Measurements from ENCODE around the gene ACBD3.

The ACBD3 gene

GRCh38 chr1:226128487-226129075, 58.0 kb downstream of the ACBD3 start:
- H4K20me1 ChIP-seq (ENCODE audit: insufficient read depth, low read length): no peaks in the 10 kb centered on the region
- H2AFZ ChIP-seq (ENCODE audit: low read length): no peak overlapping the region
- no peaks in the 10 kb centered on the region for H3K36me3 ChIP-seq (replicated peaks; ENCODE audit: insufficient read depth, low read length)
- peak overlapping the region; percentile 86 for H3K4me2 ChIP-seq (ENCODE audit: low read depth, low read length)
- H3K9ac ChIP-seq (ENCODE audit: low read length): peak overlapping the region; percentile 64
- no peaks in the 10 kb centered on the region for H3K9me3 ChIP-seq (replicated peaks; ENCODE audit: insufficient read depth, low read length)
- TF ChIP-seq EZH2phosphoT487 (IDR thresholded peaks at IDR 0.05; ENCODE audit: low read length) (no peak), EZH2 (optimal IDR thresholded peaks at IDR 0.05; ENCODE audit: low read depth, low read length) (no peak)
- TF ChIP-seq, protein P1, sequence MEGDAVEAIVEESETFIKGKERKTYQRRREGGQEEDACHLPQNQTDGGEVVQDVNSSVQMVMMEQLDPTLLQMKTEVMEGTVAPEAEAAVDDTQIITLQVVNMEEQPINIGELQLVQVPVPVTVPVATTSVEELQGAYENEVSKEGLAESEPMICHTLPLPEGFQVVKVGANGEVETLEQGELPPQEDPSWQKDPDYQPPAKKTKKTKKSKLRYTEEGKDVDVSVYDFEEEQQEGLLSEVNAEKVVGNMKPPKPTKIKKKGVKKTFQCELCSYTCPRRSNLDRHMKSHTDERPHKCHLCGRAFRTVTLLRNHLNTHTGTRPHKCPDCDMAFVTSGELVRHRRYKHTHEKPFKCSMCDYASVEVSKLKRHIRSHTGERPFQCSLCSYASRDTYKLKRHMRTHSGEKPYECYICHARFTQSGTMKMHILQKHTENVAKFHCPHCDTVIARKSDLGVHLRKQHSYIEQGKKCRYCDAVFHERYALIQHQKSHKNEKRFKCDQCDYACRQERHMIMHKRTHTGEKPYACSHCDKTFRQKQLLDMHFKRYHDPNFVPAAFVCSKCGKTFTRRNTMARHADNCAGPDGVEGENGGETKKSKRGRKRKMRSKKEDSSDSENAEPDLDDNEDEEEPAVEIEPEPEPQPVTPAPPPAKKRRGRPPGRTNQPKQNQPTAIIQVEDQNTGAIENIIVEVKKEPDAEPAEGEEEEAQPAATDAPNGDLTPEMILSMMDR (IDR thresholded peaks at IDR 0.05; ENCODE audit: low read length): no peak
- H3F3A ChIP-seq (ENCODE audit: insufficient read depth, low read length): peaks cover 35% of the 10 kb centered on the region
- no peaks in the 10 kb centered on the region for H3K27me3 ChIP-seq (replicated peaks; ENCODE audit: insufficient read depth, low read length)
- peak overlapping the region; percentile 42 for H3K4me3 ChIP-seq (ENCODE audit: low read length)
- peak overlapping the region; percentile 86; the same call in 1 of the 2 replicates for H3K27ac ChIP-seq (ENCODE audit: low read length)
- no peaks in the 10 kb centered on the region for H3K79me2 ChIP-seq (ENCODE audit: low read length)
- peaks cover 41% of the 10 kb centered on the region for H3K4me1 ChIP-seq (ENCODE audit: low read length)
- no peaks in the 10 kb centered on the region for H3K9me2 ChIP-seq (replicated peaks; ENCODE audit: insufficient read depth, low read length)
- DNase-seq: no peak

DNA sequence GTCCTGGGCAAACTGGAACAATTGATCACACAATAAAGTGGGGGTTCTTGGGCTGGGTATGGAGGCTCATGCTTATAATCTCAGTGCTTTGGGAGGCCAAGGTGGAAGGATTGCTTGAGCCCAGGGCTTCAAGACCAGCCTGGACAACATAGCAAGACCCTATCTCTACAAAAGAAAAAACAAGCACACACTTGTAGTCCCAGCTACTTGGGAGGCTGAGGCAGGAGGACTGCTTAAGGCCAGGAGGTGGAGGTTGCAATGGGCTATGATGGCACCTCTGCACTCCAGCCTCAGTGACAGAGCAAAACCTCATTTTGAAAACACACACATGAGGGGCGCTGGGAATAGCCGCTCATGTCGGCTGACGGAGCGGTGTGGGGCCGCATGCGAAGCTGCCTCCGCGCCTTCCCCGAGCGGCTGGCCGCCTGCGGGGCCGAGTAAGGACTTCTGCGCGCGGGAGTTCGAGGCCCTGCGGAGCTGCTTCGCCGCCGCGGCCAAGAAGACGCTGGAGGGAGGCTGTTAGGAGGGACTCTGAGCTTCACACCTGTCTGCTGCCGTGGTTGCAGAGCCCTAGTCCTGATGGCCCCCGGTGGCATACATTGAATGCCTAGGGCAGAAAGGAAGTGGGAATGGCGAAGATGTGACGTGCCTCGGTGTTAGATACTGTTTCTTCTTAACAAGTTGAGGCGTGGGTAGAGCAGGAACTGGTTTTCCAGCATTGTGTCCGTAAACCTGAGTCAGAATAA, 59.5 kb downstream of the ACBD3 start:
- Histone ChIP-seq H3F3A (ENCODE audit: insufficient read depth, low read length) (peaks cover 51% of the 10 kb centered on the region), H3K4me1 (ENCODE audit: low read length) (peaks cover 48% of the 10 kb centered on the region), H3K27me3 (replicated peaks; ENCODE audit: insufficient read depth, low read length) (no peaks in the 10 kb centered on the region), H3K27ac (ENCODE audit: low read length) (peak overlapping the region; percentile 86), H3K9me2 (replicated peaks; ENCODE audit: insufficient read depth, low read length) (no peaks in the 10 kb centered on the region), H2AFZ (ENCODE audit: low read length) (peak overlapping the region; percentile 59), H3K4me3 (ENCODE audit: low read length) (peak overlapping the region; percentile 42), H3K4me2 (ENCODE audit: low read depth, low read length) (peak overlapping the region; percentile 86), H3K9me3 (replicated peaks; ENCODE audit: insufficient read depth, low read length) (no peaks in the 10 kb centered on the region), H4K20me1 (ENCODE audit: insufficient read depth, low read length) (no peaks in the 10 kb centered on the region), H3K9ac (ENCODE audit: low read length) (peak overlapping the region; percentile 64), H3K36me3 (replicated peaks; ENCODE audit: insufficient read depth, low read length) (no peaks in the 10 kb centered on the region), H3K79me2 (ENCODE audit: low read length) (no peaks in the 10 kb centered on the region)
- no peak for TF ChIP-seq EZH2phosphoT487 (IDR thresholded peaks at IDR 0.05; ENCODE audit: low read length)
- TF ChIP-seq, protein P1 (IDR thresholded peaks at IDR 0.05; ENCODE audit: low read length): no peak
- TF ChIP-seq EZH2 (optimal IDR thresholded peaks at IDR 0.05; ENCODE audit: low read depth, low read length): no peak
- DNase-seq: no peak

DNA sequence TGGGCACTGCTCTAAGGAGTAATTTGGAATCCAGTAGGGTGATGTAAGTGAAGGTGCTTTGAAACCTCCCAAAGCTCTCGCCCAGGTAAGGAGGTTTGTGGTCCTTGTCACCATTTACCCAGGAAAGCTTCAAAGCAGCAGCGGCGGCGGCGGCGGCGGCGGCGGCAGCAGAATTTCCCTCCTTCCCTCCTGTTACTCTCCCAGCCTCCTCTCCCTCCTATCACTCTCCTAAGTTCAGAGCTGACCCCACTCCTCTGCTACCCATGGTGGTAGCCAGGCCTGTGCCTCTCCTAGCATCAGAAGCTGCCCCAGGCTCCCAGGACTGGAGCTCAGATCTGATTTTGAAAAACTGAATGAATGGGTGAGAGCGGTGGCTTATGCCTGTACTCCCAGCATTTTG, 60.7 kb downstream of the ACBD3 start:
- TF ChIP-seq EZH2 (optimal IDR thresholded peaks at IDR 0.05; ENCODE audit: low read depth, low read length) (no peak), EZH2phosphoT487 (IDR thresholded peaks at IDR 0.05; ENCODE audit: low read length) (no peak)
- TF ChIP-seq, protein P1 (IDR thresholded peaks at IDR 0.05; ENCODE audit: low read length): no peak
- peak overlapping the region; percentile 88; the same call in 1 of the 2 replicates for H3K4me2 ChIP-seq (ENCODE audit: low read depth, low read length)
- H3K36me3 ChIP-seq (replicated peaks; ENCODE audit: insufficient read depth, low read length): no peaks in the 10 kb centered on the region
- DNase-seq: no peak
- H3K9ac ChIP-seq (ENCODE audit: low read length): no peak overlapping the region
- no peak overlapping the region for H3K4me3 ChIP-seq (ENCODE audit: low read length)
- peak overlapping the region; percentile 90 for H2AFZ ChIP-seq (ENCODE audit: low read length)
- H3K9me3 ChIP-seq (replicated peaks; ENCODE audit: insufficient read depth, low read length): no peaks in the 10 kb centered on the region
- peak overlapping the region; percentile 20; the same call in 1 of the 2 replicates for H3K27ac ChIP-seq (ENCODE audit: low read length)
- no peaks in the 10 kb centered on the region for H3K27me3 ChIP-seq (replicated peaks; ENCODE audit: insufficient read depth, low read length)
- H3F3A ChIP-seq (ENCODE audit: insufficient read depth, low read length): peaks cover 53% of the 10 kb centered on the region
- H3K9me2 ChIP-seq (replicated peaks; ENCODE audit: insufficient read depth, low read length): no peaks in the 10 kb centered on the region
- H3K4me1 ChIP-seq (ENCODE audit: low read length): peaks cover 51% of the 10 kb centered on the region
- H4K20me1 ChIP-seq (ENCODE audit: insufficient read depth, low read length): no peaks in the 10 kb centered on the region
- H3K79me2 ChIP-seq (ENCODE audit: low read length): no peaks in the 10 kb centered on the region
